H9 (cell line): Measurements from ENCODE around the gene PRSS23. TPM values are rescaled to one million over a fixed set of nuclear protein-coding genes. Genes with fewer than 3 reads are reported as not detected.

Experiments
- DNase-seq: peaks from one replicate; pipeline ENCODE4 v3.0.0-alpha.2; 2017
- H2AFZ ChIP-seq: one replicate; pipeline ENCODE4 v1.6.1; 2013; ENCODE audit warnings: mild to moderate bottlenecking, low read length, control low read depth, moderate library complexity
- H2AK5ac ChIP-seq: 2 replicates; pipeline ENCODE4 v1.6.1; 2013; ENCODE audit warnings: low read length, control low read depth, mixed read lengths; ENCODE audit not compliant: insufficient read length
- H2BK120ac ChIP-seq: one replicate; pipeline ENCODE4 v1.6.1; 2013; ENCODE audit warnings: low read depth, mild to moderate bottlenecking, low read length, control low read depth, inconsistent platforms; ENCODE audit not compliant: poor library complexity, severe bottlenecking
- H2BK12ac ChIP-seq: 2 replicates; pipeline ENCODE4 v1.6.1; 2013; ENCODE audit warnings: low read length, control low read depth, mixed read lengths, low read depth; ENCODE audit not compliant: insufficient read length
- H2BK15ac ChIP-seq: 2 replicates; pipeline ENCODE4 v1.6.1; 2013; ENCODE audit warnings: low read depth, low read length, control low read depth
- H2BK20ac ChIP-seq: one replicate; pipeline ENCODE4 v1.6.1; 2013; ENCODE audit warnings: low read depth, mild to moderate bottlenecking, low read length, control low read depth, inconsistent platforms; ENCODE audit not compliant: poor library complexity, severe bottlenecking
- H2BK5ac ChIP-seq: 2 replicates; pipeline ENCODE4 v1.6.1; 2013; ENCODE audit warnings: low read length, control low read depth, mixed read lengths; ENCODE audit not compliant: insufficient read length
- H3K14ac ChIP-seq: 2 replicates; pipeline ENCODE4 v1.6.1; 2013; ENCODE audit warnings: low read length, control low read depth; ENCODE audit not compliant: insufficient read depth
- H3K18ac ChIP-seq: 2 replicates; pipeline ENCODE4 v1.6.1; 2013; ENCODE audit warnings: low read depth, mild to moderate bottlenecking, mixed read lengths, low read length, control low read depth; ENCODE audit not compliant: insufficient read length
- H3K23ac ChIP-seq: 2 replicates; pipeline ENCODE4 v1.6.1; 2013; ENCODE audit warnings: low read length, control low read depth, mixed read lengths, low read depth; ENCODE audit not compliant: insufficient read length
- H3K23me2 ChIP-seq: 2 replicates; pipeline ENCODE4 v1.6.1; 2013; ENCODE audit warnings: low read depth, mild to moderate bottlenecking, mixed read lengths, low read length, control low read depth; ENCODE audit not compliant: insufficient read length, poor library complexity, severe bottlenecking
- H3K27ac ChIP-seq: 2 replicates; pipeline ENCODE4 v1.5.1; 2013; ENCODE audit warnings: low read length, control low read depth, mixed read lengths, low read depth; ENCODE audit not compliant: insufficient read length
- H3K27me3 ChIP-seq: 2 replicates; pipeline ENCODE4 v1.6.1; 2013; ENCODE audit warnings: low read length, control low read depth, inconsistent platforms; ENCODE audit not compliant: insufficient read depth
- H3K4ac ChIP-seq: 2 replicates; pipeline ENCODE4 v1.6.1; 2013; ENCODE audit warnings: low read depth, mild to moderate bottlenecking, control low read depth, inconsistent platforms, low read length, moderate library complexity
- H3K4me1 ChIP-seq: 2 replicates; pipeline ENCODE4 v1.6.1; 2013; ENCODE audit warnings: low read length, control low read depth, inconsistent platforms; ENCODE audit not compliant: insufficient read depth
- H3K4me2 ChIP-seq: 2 replicates; pipeline ENCODE4 v1.6.1; 2013; ENCODE audit warnings: low read length, control low read depth, mixed read lengths; ENCODE audit not compliant: insufficient read length, insufficient read depth
- H3K56ac ChIP-seq: 2 replicates; pipeline ENCODE4 v1.6.1; 2013; ENCODE audit warnings: low read depth, mild to moderate bottlenecking, mixed read lengths, low read length, control low read depth; ENCODE audit not compliant: insufficient read length
- H3K79me1 ChIP-seq: 2 replicates; pipeline ENCODE4 v1.6.1; 2013; ENCODE audit warnings: low read depth, mild to moderate bottlenecking, moderate library complexity, low read length, control low read depth, inconsistent platforms; ENCODE audit not compliant: insufficient read depth, poor library complexity, severe bottlenecking
- H3K79me2 ChIP-seq: 2 replicates; pipeline ENCODE4 v1.6.1; 2013; ENCODE audit warnings: low read length, control low read depth, inconsistent platforms; ENCODE audit not compliant: insufficient read depth
- H3K9ac ChIP-seq: 2 replicates; pipeline ENCODE4 v1.6.1; 2013; ENCODE audit warnings: low read length, control low read depth, mixed read lengths; ENCODE audit not compliant: insufficient read length; ENCODE audit errors: extremely low read depth
- H3K9me3 ChIP-seq: one replicate; pipeline ENCODE4 v1.6.1; 2013; ENCODE audit warnings: low read depth, low read length, inconsistent platforms; ENCODE audit not compliant: control insufficient read depth
- H3T11ph ChIP-seq: one replicate; pipeline ENCODE4 v1.6.1; 2013; ENCODE audit warnings: mild to moderate bottlenecking, low read length, control low read depth, inconsistent platforms
- H4K20me1 ChIP-seq: one replicate; pipeline ENCODE4 v1.6.1; 2013; ENCODE audit not compliant: control insufficient read depth, insufficient read length, insufficient read depth
- H4K5ac ChIP-seq: 2 replicates; pipeline ENCODE4 v1.6.1; 2013; ENCODE audit warnings: low read depth, mild to moderate bottlenecking, mixed read lengths, low read length, control low read depth; ENCODE audit not compliant: insufficient read length
- H4K8ac ChIP-seq: replicated peaks from 2 replicates; pipeline ENCODE4 v1.6.1; 2013; ENCODE audit warnings: low read length, control low read depth, mixed read lengths, low read depth; ENCODE audit not compliant: insufficient read length
- H4K91ac ChIP-seq: 2 replicates; pipeline ENCODE4 v1.6.1; 2013; ENCODE audit warnings: low read depth, mild to moderate bottlenecking, moderate library complexity, mixed read lengths, low read length, control low read depth; ENCODE audit not compliant: insufficient read length
- H3K27ac Mint-ChIP-seq, 3 experiments: 2 replicates in 2 of 3; 3 replicates in 1 of 3; pipeline ENCODE4 v1.8.0; 2020 to 2021; ENCODE audit warnings: mixed read lengths in 3 of 3, mild to moderate bottlenecking in 1 of 3, moderate library complexity in 1 of 3
- H3K27me3 Mint-ChIP-seq: 2 replicates; pipeline ENCODE4 v1.8.0; 2021; ENCODE audit warnings: low read depth, mild to moderate bottlenecking, moderate library complexity, mixed read lengths
- H3K36me3 Mint-ChIP-seq, 3 experiments: 2 replicates in 2 of 3; 3 replicates in 1 of 3; pipeline ENCODE4 v1.8.0; 2020 to 2021; ENCODE audit warnings: low read depth in 3 of 3, mixed read lengths in 3 of 3; ENCODE audit not compliant: insufficient read depth in 1 of 3
- H3K4me1 Mint-ChIP-seq, 2 experiments: 2 replicates each; pipeline ENCODE4 v1.8.0; 2020; ENCODE audit warnings: mixed read lengths in 2 of 2
- H3K4me3 Mint-ChIP-seq, 2 experiments: 2 replicates in 1 of 2; 3 replicates in 1 of 2; pipeline ENCODE4 v1.8.0; 2020 to 2021; ENCODE audit warnings: mild to moderate bottlenecking in 2 of 2, mixed read lengths in 2 of 2, moderate library complexity in 1 of 2
- H3K9me3 Mint-ChIP-seq, 2 experiments: 2 replicates in 1 of 2; 3 replicates in 1 of 2; pipeline ENCODE4 v1.8.0; 2020; ENCODE audit warnings: mild to moderate bottlenecking in 2 of 2, mixed read lengths in 2 of 2, moderate library complexity in 1 of 2
- WGBS: extraction: QIAGEN DNeasy Blood & Tissue Kit; methylation state at CpG from one replicate; pipeline ENCODE4 v1.1.7; 2013; ENCODE audit warnings: missing lambda C conversion rate, low lambda C conversion rate, mixed read lengths; ENCODE audit not compliant: insufficient read length; ENCODE audit errors: extremely low coverage; 5-methylcytosine and 5-hydroxymethylcytosine counted together
- total RNA-seq: library from RNA; stranded (reverse); gene quantifications from 2 replicates; pipeline ENCODE4 v1.2.1, GENCODE V29; 2021
- TF ChIP-seq, protein P1 (sequence below): fragments of 200-600 bp; sonication (generic); conservative IDR thresholded peaks from 3 replicates; pipeline ENCODE4 v1.8.0; 2021; ENCODE audit warnings: antibody characterized with exemption, mild to moderate bottlenecking

PRSS23 gene
- total RNA-seq, 1 experiment from 2014 or later: 6.9 TPM

DNA sequence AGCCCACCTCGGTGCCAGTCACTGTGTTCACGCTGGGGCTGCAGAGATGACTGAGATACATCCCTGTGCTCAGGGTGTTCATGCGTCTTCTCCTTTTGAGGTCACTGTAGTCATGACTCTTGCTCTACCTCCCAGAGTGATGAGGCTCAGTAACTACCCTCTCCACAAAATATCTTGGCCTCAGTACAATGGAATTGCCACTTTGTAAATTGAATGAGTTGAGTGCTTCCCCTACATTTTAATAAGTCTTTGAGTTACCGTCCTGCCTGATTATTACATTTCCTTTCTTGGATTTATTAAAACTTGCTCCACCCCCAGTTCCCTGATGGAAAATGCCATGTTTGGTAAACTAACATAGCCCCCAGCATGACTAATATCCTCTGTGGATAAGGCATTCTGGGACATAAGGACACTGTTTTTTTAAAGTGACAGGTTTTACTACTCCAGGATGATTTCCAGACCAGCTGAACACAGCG, 15.9 kb downstream of the PRSS23 start:
- no peak overlapping the region for H4K91ac ChIP-seq
- H3K56ac ChIP-seq: no peak overlapping the region
- H3K23ac ChIP-seq: no peak overlapping the region
- TF ChIP-seq, protein P1, sequence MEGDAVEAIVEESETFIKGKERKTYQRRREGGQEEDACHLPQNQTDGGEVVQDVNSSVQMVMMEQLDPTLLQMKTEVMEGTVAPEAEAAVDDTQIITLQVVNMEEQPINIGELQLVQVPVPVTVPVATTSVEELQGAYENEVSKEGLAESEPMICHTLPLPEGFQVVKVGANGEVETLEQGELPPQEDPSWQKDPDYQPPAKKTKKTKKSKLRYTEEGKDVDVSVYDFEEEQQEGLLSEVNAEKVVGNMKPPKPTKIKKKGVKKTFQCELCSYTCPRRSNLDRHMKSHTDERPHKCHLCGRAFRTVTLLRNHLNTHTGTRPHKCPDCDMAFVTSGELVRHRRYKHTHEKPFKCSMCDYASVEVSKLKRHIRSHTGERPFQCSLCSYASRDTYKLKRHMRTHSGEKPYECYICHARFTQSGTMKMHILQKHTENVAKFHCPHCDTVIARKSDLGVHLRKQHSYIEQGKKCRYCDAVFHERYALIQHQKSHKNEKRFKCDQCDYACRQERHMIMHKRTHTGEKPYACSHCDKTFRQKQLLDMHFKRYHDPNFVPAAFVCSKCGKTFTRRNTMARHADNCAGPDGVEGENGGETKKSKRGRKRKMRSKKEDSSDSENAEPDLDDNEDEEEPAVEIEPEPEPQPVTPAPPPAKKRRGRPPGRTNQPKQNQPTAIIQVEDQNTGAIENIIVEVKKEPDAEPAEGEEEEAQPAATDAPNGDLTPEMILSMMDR: no peak
- H4K8ac ChIP-seq: no peak overlapping the region
- H3K4me3 Mint-ChIP-seq: no peak overlapping the region
- H2BK20ac ChIP-seq: no peak overlapping the region
- H3K36me3 Mint-ChIP-seq: no peaks in the 10 kb centered on the region
- peaks cover 16 to 21% of the 10 kb centered on the region in 2 experiments for H3K4me1 Mint-ChIP-seq
- H3K23me2 ChIP-seq: no peaks in the 10 kb centered on the region
- DNase-seq: no peak
- no peak overlapping the region for H3K27ac ChIP-seq
- no peak overlapping the region for H3K9ac ChIP-seq
- H3K79me2 ChIP-seq: no peaks in the 10 kb centered on the region
- H3K18ac ChIP-seq: no peak overlapping the region
- WGBS: no CpG with 5 or more reads among the region's 5 CpGs
- no peaks in the 10 kb centered on the region; the same call in 1 of the 2 replicates for H3K4me1 ChIP-seq
- no peak overlapping the region for H2BK5ac ChIP-seq
- no peaks in the 10 kb centered on the region for H4K20me1 ChIP-seq
- H2BK15ac ChIP-seq: no peak overlapping the region
- H3K4ac ChIP-seq: no peak overlapping the region
- no peak overlapping the region for H3K27ac Mint-ChIP-seq
- H2AFZ ChIP-seq: no peak overlapping the region
- H3K9me3 ChIP-seq: no peaks in the 10 kb centered on the region
- no peak overlapping the region for H2BK12ac ChIP-seq
- H4K5ac ChIP-seq: no peak overlapping the region
- no peak overlapping the region for H2AK5ac ChIP-seq
- no peak overlapping the region for H2BK120ac ChIP-seq
- H3T11ph ChIP-seq: no peak overlapping the region
- H3K79me1 ChIP-seq: no peaks in the 10 kb centered on the region
- H3K9me3 Mint-ChIP-seq: no peaks in the 10 kb centered on the region
- H3K27me3 ChIP-seq: no peaks in the 10 kb centered on the region
- H3K14ac ChIP-seq: no peak overlapping the region; the same call in 1 of the 2 replicates
- H3K27me3 Mint-ChIP-seq: no peaks in the 10 kb centered on the region
- no peak overlapping the region for H3K4me2 ChIP-seq
